CD4-positive, alpha-beta T cell treated with Interleukin-10 for 1 hour (primary cell): ENCODE results near the gene TANC1.
"Not testable (repeated sequence)": the region's sequence is repeated elsewhere in the genome, so short reads cannot be mapped to it uniquely, and the experiment has no call there.

Source experiments
- DNase-seq: peaks from one replicate; pipeline ENCODE4 v3.0.0-alpha.2; 2020

Gene TANC1

GRCh38 chr2:159094173-159094737, 125.8 kb downstream of the TANC1 start:
- no peak for DNase-seq

- no peak for DNase-seq
These were observed 127.4 kb downstream of the TANC1 start for GRCh38 chr2:159095813-159096212.

- DNase-seq = not testable (repeated sequence)
These were observed 127.9 kb downstream of the TANC1 start for GRCh38 chr2:159096302-159096855.

DNA sequence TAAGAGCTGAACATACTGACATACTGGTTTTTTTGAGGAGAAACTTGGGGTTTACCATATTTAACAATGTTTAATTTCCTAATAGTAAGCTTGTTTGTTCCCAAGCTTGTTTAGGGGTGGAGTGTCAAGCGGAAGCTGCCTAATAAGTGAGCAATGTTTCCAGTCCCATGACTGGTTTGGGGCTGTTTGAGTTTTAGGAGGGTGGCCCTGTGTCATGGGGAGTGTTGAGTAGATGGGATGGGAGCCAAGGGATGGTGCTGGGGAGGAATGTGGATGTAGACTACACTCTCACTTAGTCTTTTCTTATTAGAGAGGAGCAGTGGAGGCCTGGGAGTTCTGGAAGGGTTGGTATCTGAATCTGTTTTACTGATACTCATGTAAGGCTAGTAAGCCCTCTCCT, 128.5 kb downstream of the TANC1 start:
- DNase-seq = no peak

GRCh38 chr2:159098361-159098760, 129.9 kb downstream of the TANC1 start:
- DNase-seq = no peak

DNA sequence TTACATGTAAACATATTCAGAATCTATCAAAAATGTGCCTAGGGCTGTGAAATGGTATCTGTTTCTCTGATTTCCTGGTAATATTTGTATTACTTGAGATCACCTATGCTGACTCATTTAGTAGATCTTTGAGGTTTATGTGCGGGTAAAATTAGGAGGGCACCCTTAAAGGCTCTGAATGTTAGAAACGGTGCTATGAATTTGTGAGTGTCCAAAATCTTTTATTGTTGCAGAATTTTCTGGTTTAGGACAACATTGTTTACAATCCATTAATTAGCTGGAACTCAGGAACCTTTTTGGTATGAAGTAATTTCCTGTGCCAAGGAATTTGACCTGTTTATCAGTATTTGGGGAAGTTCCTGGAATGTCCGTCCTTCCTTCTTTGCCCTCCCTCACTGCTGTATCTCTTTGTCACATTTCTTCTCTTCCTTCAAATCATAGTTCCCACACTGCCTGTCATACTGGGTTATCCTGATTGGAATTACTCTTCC, 130.5 kb downstream of the TANC1 start:
- no peak for DNase-seq

DNA sequence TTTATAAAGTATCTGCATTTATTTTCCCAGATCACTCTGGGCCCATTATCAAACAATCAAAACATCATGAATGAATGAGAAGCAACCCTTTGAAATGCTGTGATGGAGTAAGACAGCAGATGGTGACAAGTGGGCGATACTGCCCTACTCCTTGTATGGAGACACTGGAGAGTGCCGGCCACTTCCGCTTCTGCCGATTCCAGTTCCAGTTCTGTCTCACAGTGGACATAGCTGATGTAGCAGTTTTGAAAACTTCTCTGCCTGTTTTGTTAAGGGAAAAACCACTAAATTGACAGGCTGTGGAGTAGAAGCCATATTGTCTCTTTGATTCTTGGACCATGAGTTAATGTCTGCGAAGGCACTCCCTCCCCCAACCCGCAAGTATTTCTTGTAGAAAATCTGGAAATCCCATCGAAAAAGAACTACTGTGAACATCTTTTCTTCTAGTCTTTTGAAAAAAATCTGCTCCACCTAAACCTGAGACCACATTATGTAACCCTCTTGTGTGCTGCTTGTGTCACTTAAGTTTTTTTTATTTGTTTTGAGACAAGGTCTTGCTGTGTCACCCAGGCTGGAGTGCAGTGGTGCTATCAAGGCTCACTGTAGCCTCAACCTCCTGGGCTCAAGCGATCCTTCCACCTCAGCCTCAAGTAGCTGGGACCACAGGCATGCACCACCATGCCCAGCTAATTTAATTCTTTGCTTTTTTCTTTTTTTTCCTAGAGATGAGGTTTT, 133.5 kb downstream of the TANC1 start:
- no peak for DNase-seq

GRCh38 chr2:159103411-159103810, 135.0 kb downstream of the TANC1 start:
- no peak for DNase-seq

GRCh38 chr2:159106109-159106508, 137.7 kb downstream of the TANC1 start:
- no peak for DNase-seq

- DNase-seq = no peak
These were observed 139.9 kb downstream of the TANC1 start for GRCh38 chr2:159108181-159108893.

DNA sequence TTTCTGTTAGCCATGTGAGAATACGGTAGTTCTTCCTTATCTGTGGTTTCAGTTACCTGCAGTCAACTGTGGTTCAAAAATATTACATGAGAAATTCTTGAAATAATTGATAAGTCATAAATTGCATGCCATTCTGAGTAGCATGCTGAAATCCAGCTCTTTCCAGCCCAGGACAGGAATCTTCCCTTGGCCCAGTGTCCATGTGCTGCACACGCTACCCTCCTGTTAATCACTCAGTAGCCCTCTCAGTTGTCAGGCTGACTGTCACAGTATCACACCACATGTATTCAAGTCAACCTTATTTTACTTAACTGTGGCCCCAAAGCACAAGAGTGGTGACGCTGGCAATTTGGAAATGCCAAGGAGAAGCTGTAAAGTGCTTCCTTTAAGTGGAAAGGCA, 141.1 kb downstream of the TANC1 start:
- no peak for DNase-seq

DNA sequence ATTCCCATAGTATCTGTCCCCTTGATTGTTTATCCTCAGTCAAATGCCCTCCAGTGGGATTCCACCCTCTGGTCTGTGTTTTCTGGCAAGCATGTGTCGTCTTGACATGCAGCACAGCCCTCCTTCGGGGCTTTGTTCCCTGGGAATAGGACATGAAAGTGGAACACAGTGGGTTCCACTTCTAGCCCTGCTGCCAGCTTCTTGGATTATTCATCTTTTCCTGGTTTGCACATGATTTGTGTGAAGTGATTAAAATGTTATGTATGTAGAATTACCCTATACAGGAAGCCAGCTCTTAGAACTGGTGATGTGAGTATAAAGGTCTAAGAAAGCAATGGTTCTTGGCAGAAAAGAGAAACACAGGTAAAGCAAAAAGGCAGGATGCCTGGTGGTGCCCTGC, 142.3 kb downstream of the TANC1 start:
- DNase-seq = no peak

- no peak for DNase-seq
These were observed 143.0 kb downstream of the TANC1 start for GRCh38 chr2:159111346-159111927.

- DNase-seq = no peak
These were observed 146.4 kb downstream of the TANC1 start for GRCh38 chr2:159114835-159115234.

- no peak for DNase-seq
These were observed 148.5 kb downstream of the TANC1 start for GRCh38 chr2:159116922-159117321.

DNA sequence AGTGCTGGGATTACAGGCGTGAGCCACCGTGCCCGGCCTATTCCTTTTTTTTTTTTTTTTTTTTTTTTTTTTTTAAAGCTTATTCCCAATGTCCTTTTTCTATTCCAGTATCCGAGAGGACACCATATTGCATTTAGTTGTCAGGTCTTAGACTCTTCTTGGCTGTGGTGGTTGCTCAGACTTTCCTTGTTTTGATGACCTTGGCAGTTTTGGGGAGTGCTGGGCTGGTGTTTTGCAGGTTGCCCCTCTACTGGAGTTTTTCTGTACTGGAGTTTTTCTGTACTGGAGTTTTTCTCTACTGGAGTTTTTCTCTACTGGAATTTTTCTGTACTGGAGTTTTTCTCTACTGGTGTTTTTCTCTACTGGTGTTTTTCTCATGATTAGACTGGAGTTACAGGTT, 149.2 kb downstream of the TANC1 start:
- no peak for DNase-seq

- DNase-seq = peak; percentile 75
These were observed 149.8 kb downstream of the TANC1 start for GRCh38 chr2:159118115-159118858.

- no peak for DNase-seq
These were observed 150.5 kb downstream of the TANC1 start for GRCh38 chr2:159118859-159119500.

GRCh38 chr2:159119652-159120257, 151.3 kb downstream of the TANC1 start:
- DNase-seq = no peak

DNA sequence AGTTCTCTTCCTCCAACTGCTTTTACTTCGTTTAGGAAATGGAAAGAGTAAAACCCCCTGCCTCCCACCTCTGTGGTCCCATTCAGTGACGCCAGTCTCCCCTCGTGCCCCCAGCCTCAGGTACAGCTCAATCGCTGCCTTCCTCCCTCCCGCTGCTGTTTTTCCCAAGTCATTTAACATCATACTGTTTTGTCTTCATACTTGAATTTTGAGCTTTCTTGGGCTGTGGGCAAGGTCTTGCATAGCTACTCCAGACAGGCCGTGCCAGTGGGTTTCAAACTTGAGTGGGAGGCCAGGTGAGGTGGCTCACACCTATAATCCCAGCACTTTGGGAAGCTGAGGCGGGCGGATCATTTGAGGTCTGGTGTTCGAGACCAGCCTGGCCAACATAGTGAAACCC, 155.3 kb downstream of the TANC1 start:
- DNase-seq = no peak

- DNase-seq = no peak
These were observed 156.0 kb downstream of the TANC1 start for GRCh38 chr2:159124441-159124911.
